HCT116 (cell line): ENCODE results near the gene EEF1G. TPM values are rescaled to one million over a fixed set of nuclear protein-coding genes. Genes with fewer than 3 reads are reported as not detected.
A peak's percentile ranks its signal among the peaks of the same experiment; 100 is the strongest.

Experiments
- ATAC-seq: fragments of 200-7000 bp; cut with Tn5 transposase; 2 replicates; pipeline ENCODE4 v1.9.1; 2020; ENCODE audit warnings: mild to moderate bottlenecking, moderate library complexity
- BruUV-seq: library from RNA; stranded (reverse); fragments of 400-500 nt; replicated peaks from 2 replicates; lab custom pipeline; 2021; lab: Mats Ljungman, UMichigan
- CTCF ChIA-PET: fragments of 300-600 bp; sonication (Branson Sonifier 250); formaldehyde crosslinking; loops from one replicate; lab custom pipeline; 2021; ENCODE audit warnings: antibody characterized with exemption; lab: Charles Lee
- POLR2A ChIA-PET: fragments of 300-600, 350-600 bp; sonication (Branson Sonifier 250); formaldehyde crosslinking; loops from one replicate; lab custom pipeline; 2021; ENCODE audit warnings: antibody characterized with exemption; lab: Charles Lee
- RAD21 ChIA-PET, 2 experiments: fragments of 300-600 bp; sonication (Branson Sonifier 250); formaldehyde crosslinking; loops; one replicate each; lab custom pipeline; 2023; ENCODE audit warnings: low total read pairs in 2 of 2; ENCODE audit not compliant: uncharacterized antibody in 2 of 2, unreplicated experiment in 2 of 2, low non-redundant PET in 1 of 2; lab: Charles Lee
- DNase-seq: peaks from one replicate; pipeline ENCODE4 v3.0.0-alpha.2; 2010; ENCODE audit warnings: low read depth, low spot score
- H2AFZ ChIP-seq: fragments of 200-600 bp; shearing (Covaris generic), sonication (generic); 2 replicates; pipeline ENCODE4 v1.6.1; 2017; ENCODE audit warnings: low read depth, mixed run types, mixed read lengths, antibody characterized with exemption, low read length; ENCODE audit not compliant: poor library complexity, severe bottlenecking
- H3K27ac ChIP-seq: 2 replicates; pipeline ENCODE4 v1.5.1; 2012; ENCODE audit warnings: low read depth, low read length
- H3K27me3 ChIP-seq: fragments of 200-600 bp; sonication (generic); 2 replicates; pipeline ENCODE4 v1.6.1; 2016; ENCODE audit warnings: mixed run types, low read length, mixed read lengths; ENCODE audit not compliant: insufficient read depth
- H3K36me3 ChIP-seq, 2 experiments: fragments of 200-500 bp in 1 of 2; fragments of 200-600 bp in 1 of 2; sonication (Bioruptor generic) in 1 of 2; sonication (generic) in 1 of 2; 2 replicates each; pipeline versions ENCODE4 v1.5.1 to v1.6.1; 2014 to 2016; ENCODE audit warnings: low read length in 2 of 2, inconsistent platforms in 1 of 2, mixed read lengths in 1 of 2, mixed run types in 1 of 2; ENCODE audit not compliant: insufficient read depth in 2 of 2, control insufficient read depth in 1 of 2
- H3K4me1 ChIP-seq, 2 experiments: fragments of 200-600 bp in 1 of 2; sonication (generic) in 1 of 2; 2 replicates each; pipeline versions ENCODE4 v1.5.1 to v1.6.1; 2012 to 2017; ENCODE audit warnings: low read length in 2 of 2, inconsistent platforms in 1 of 2, mild to moderate bottlenecking in 1 of 2, mixed read lengths in 1 of 2, mixed run types in 1 of 2, moderate library complexity in 1 of 2; ENCODE audit not compliant: insufficient read depth in 2 of 2, control insufficient read depth in 1 of 2
- H3K4me2 ChIP-seq: fragments of 200-600 bp; sonication (generic); 2 replicates; pipeline ENCODE4 v1.6.1; 2017; ENCODE audit warnings: mixed run types, low read length, mixed read lengths
- H3K4me3 ChIP-seq, 2 experiments: fragments of 200-600 bp in 1 of 2; sonication (generic) in 1 of 2; replicated peaks in 1 of 2; 2 replicates each; pipeline ENCODE4 v1.5.1; 2011 to 2016; ENCODE audit warnings: low read length in 2 of 2, control low read depth in 1 of 2, low read depth in 1 of 2, mild to moderate bottlenecking in 1 of 2, mixed read lengths in 1 of 2, mixed run types in 1 of 2
- H3K79me2 ChIP-seq: fragments of 200-600 bp; sonication (generic); 2 replicates; pipeline ENCODE4 v1.6.1; 2017; ENCODE audit warnings: mild to moderate bottlenecking, mixed run types, low read length, moderate library complexity, mixed read lengths; ENCODE audit not compliant: insufficient read depth
- H3K9ac ChIP-seq: fragments of 200-600 bp; sonication (generic); 2 replicates; pipeline ENCODE4 v1.6.1; 2016; ENCODE audit warnings: low read length, mixed read lengths
- H3K9me2 ChIP-seq: fragments of 200-600 bp; sonication (generic), shearing (Covaris generic); 2 replicates; pipeline ENCODE4 v1.6.1; 2017; ENCODE audit warnings: mixed run types, mild to moderate bottlenecking, moderate library complexity; ENCODE audit not compliant: insufficient read depth
- H3K9me3 ChIP-seq, 2 experiments: fragments of 200-500 bp in 1 of 2; fragments of 200-600 bp in 1 of 2; sonication (Bioruptor generic) in 1 of 2; sonication (generic) in 1 of 2; 2 replicates each; pipeline ENCODE4 v1.6.1; 2014 to 2017; ENCODE audit warnings: low read length in 2 of 2, mixed read lengths in 2 of 2, inconsistent platforms in 1 of 2, low read depth in 1 of 2, mild to moderate bottlenecking in 1 of 2, mixed run types in 1 of 2, moderate library complexity in 1 of 2; ENCODE audit not compliant: control insufficient read depth in 1 of 2, insufficient read depth in 1 of 2
- H4K20me1 ChIP-seq: fragments of 200-600 bp; sonication (generic), shearing (Covaris generic); 2 replicates; pipeline ENCODE4 v1.6.1; 2017; ENCODE audit warnings: mixed run types, mild to moderate bottlenecking, moderate library complexity; ENCODE audit not compliant: insufficient read depth
- ATF3 ChIP-seq: IDR thresholded peaks from 2 replicates; pipeline ENCODE4 v1.6.1; 2012
- CBX3 ChIP-seq: IDR thresholded peaks from 2 replicates; pipeline ENCODE4 v1.6.1; 2012; ENCODE audit warnings: low read depth
- CTCF ChIP-seq, 3 experiments: fragments of 200-600 bp in 1 of 3; sonication (generic) in 1 of 3; IDR thresholded peaks in 2 of 3; conservative IDR thresholded peaks in 1 of 3; 2 replicates each; pipeline ENCODE4 v1.5.1; 2012 to 2017; ENCODE audit warnings: low read depth in 2 of 3, low read length in 2 of 3, antibody characterized with exemption in 1 of 3, borderline replicate concordance in 1 of 3, control low read depth in 1 of 3, mild to moderate bottlenecking in 1 of 3, mixed read lengths in 1 of 3, mixed run types in 1 of 3, moderate library complexity in 1 of 3; ENCODE audit not compliant: insufficient read depth in 1 of 3
- EGR1 ChIP-seq: IDR thresholded peaks from 2 replicates; pipeline ENCODE4 v1.6.1; 2012; ENCODE audit warnings: low read depth
- ELF1 ChIP-seq: IDR thresholded peaks from 2 replicates; pipeline ENCODE4 v1.6.1; 2012; ENCODE audit warnings: low read depth, borderline replicate concordance
- EZH2 ChIP-seq: fragments of 200-600 bp; sonication (generic); IDR thresholded peaks from 2 replicates; pipeline ENCODE4 v1.6.1; 2017; ENCODE audit warnings: antibody characterized with exemption, mixed run types
- EZH2phosphoT487 ChIP-seq: fragments of 200-600 bp; IDR thresholded peaks from 2 replicates; pipeline ENCODE4 v1.6.1; 2018; ENCODE audit warnings: antibody characterized with exemption, borderline replicate concordance
- FOSL1 ChIP-seq: IDR thresholded peaks from 2 replicates; pipeline ENCODE4 v1.6.1; 2012; ENCODE audit warnings: low read depth
- JUND ChIP-seq: IDR thresholded peaks from 2 replicates; pipeline ENCODE4 v1.6.1; 2012
- MAX ChIP-seq: IDR thresholded peaks from 2 replicates; pipeline ENCODE4 v1.6.1; 2012
- POLR2A ChIP-seq: IDR thresholded peaks from 2 replicates; pipeline ENCODE4 v1.7.0; 2011; ENCODE audit warnings: borderline replicate concordance; ENCODE audit not compliant: insufficient read depth, insufficient read length; ENCODE audit errors: extremely low read depth
- RAD21 ChIP-seq: IDR thresholded peaks from 2 replicates; pipeline ENCODE4 v1.6.1; 2012; ENCODE audit warnings: low read depth, mild to moderate bottlenecking
- SIN3A ChIP-seq: IDR thresholded peaks from 2 replicates; pipeline ENCODE4 v1.6.1; 2012; ENCODE audit warnings: low read depth
- SP1 ChIP-seq: IDR thresholded peaks from 2 replicates; pipeline ENCODE4 v1.6.1; 2012; ENCODE audit warnings: low read depth
- SRF ChIP-seq: IDR thresholded peaks from 2 replicates; pipeline ENCODE4 v1.6.1; 2012; ENCODE audit warnings: low read depth
- TCF7L2 ChIP-seq: IDR thresholded peaks from 2 replicates; pipeline ENCODE4 v1.7.0; 2011; ENCODE audit warnings: borderline replicate concordance, inconsistent platforms; ENCODE audit not compliant: insufficient read depth, insufficient read length; ENCODE audit errors: extremely low read depth
- YY1 ChIP-seq: IDR thresholded peaks from 2 replicates; pipeline ENCODE4 v1.6.1; 2011; ENCODE audit warnings: low read length, low read depth, moderate library complexity, mild to moderate bottlenecking; ENCODE audit not compliant: insufficient replicate concordance; ENCODE audit errors: extremely low read depth
- ZFX ChIP-seq: fragments of 450-650 bp; IDR thresholded peaks from 2 replicates; pipeline ENCODE4 v1.6.1; 2017
- ZNF274 ChIP-seq: fragments of 200-500 bp; sonication (Bioruptor generic); IDR thresholded peaks from 2 replicates; pipeline ENCODE4 v1.6.1; 2014; ENCODE audit warnings: mild to moderate bottlenecking, low read depth, low read length, inconsistent platforms
- intact Hi-C: fragments of 100-400 bp; cut with micrococcal nuclease; formaldehyde crosslinking; loops from 2 replicates; pipeline ENCODE4 v1.10.0; 2022
- total RNA-seq: library from RNA; stranded (reverse); gene quantifications from one replicate; pipeline ENCODE4 v1.2.1, GENCODE V29; 2021; ENCODE audit not compliant: unreplicated experiment

EEF1G gene
- total RNA-seq, 1 experiment from 2014 or later: 1,901 TPM

- no peak for TF ChIP-seq POLR2A
- no peak for TF ChIP-seq ZNF274
- no peak for TF ChIP-seq ATF3
- no peak for TF ChIP-seq YY1
- no peak for TF ChIP-seq EZH2phosphoT487
- no peak for TF ChIP-seq RAD21
- no peak for TF ChIP-seq ELF1
- TF ChIP-seq CTCF (IDR thresholded peaks at IDR 0.05 in 2 of 3, conservative IDR thresholded peaks at IDR 0.05 in 1 of 3; ENCODE audit: borderline replicate concordance in 1 of 3, insufficient read depth in 1 of 3, low read depth in 2 of 3, low read length in 2 of 3): no peak
- TF ChIP-seq TCF7L2: no peak
- no peak for TF ChIP-seq JUND
- TF ChIP-seq SRF: no peak
- no peak for TF ChIP-seq SP1
- TF ChIP-seq ZFX: no peak
- no peak for TF ChIP-seq CBX3
- TF ChIP-seq EZH2: no peak
- TF ChIP-seq MAX: no peak
- TF ChIP-seq FOSL1: no peak
- no peak for TF ChIP-seq SIN3A
- TF ChIP-seq EGR1: no peak
- TF ChIP-seq, all 23 proteins: peak for 0
- Histone ChIP-seq H3K36me3 (peaks cover 0 to 5% of the 10 kb centered on the region in 2 experiments; a peak in 2 of 4 replicates), H3K9ac (peak overlapping the region; percentile 93), H3K79me2 (peaks cover 13% of the 10 kb centered on the region), H3K4me1 (peaks cover 28 to 45% of the 10 kb centered on the region in 2 experiments), H3K4me2 (peak overlapping the region; percentile 87), H4K20me1 (no peaks in the 10 kb centered on the region), H3K4me3 (no peak overlapping the region), H3K9me2 (no peaks in the 10 kb centered on the region), H3K27ac (peak overlapping the region; percentile 83), H2AFZ (no peak overlapping the region), H3K9me3 (no peaks in the 10 kb centered on the region), H3K27me3 (no peaks in the 10 kb centered on the region)
- BruUV-seq: no TSS peak
- POLR2A ChIA-PET: interaction anchor here (2.2 kb wide), 1 partner anchor 8 kb away, joined by 5 read pairs; the partner anchor contains the start of gene B3GAT3
- CTCF ChIA-PET: interaction anchor here (2.8 kb wide), 1 partner anchor 8 kb away, joined by 16 read pairs; the partner anchor contains the start of gene B3GAT3
- intact Hi-C loops: loop anchor here (5.0 kb wide), 1 partner anchor 34 kb away; the partner anchor contains the start of gene GANAB
- no peak for ATAC-seq
- RAD21 ChIA-PET: no interaction called here
- DNase-seq: no peak
These were observed 39.6 kb upstream of the EEF1G start for GRCh38 chr11:62613291-62613778.
